Measurements from ENCODE around the gene UBE2S. TPM values are rescaled to one million over a fixed set of nuclear protein-coding genes. Genes with fewer than 3 reads are reported as not detected.

UBE2S gene
- polyA plus RNA-seq, 3 donors, result 16.1 to 40.9 (median 21.9) TPM

- Mint-ChIP-seq H3K4me1 (peaks cover 3% of the 10 kb centered on the region), H3K27me3 (ENCODE audit: low read depth in 3 of 3) (peaks cover 18 to 38% (median 31%) of the 10 kb centered on the region in 3 donors), H3K4me3 (no peak overlapping the region), H3K36me3 (no peaks in the 10 kb centered on the region), H3K9me3 (peaks cover 0 to 12% (median 2%) of the 10 kb centered on the region in 7 donors), H3K27ac (no peak overlapping the region)
- no peaks in the 10 kb centered on the region for H4K20me1 ChIP-seq (ENCODE audit: insufficient read depth, low read length)
- 97% methylated on average over 7 of the region's 8 CpGs for WGBS (ENCODE audit: insufficient coverage)
- no peak overlapping the region for H3K9ac ChIP-seq (ENCODE audit: insufficient read depth, low read length, poor library complexity, severe bottlenecking)
- intact Hi-C loops (cut with micrococcal nuclease), result no loop called here
- TF ChIP-seq, protein P1, sequence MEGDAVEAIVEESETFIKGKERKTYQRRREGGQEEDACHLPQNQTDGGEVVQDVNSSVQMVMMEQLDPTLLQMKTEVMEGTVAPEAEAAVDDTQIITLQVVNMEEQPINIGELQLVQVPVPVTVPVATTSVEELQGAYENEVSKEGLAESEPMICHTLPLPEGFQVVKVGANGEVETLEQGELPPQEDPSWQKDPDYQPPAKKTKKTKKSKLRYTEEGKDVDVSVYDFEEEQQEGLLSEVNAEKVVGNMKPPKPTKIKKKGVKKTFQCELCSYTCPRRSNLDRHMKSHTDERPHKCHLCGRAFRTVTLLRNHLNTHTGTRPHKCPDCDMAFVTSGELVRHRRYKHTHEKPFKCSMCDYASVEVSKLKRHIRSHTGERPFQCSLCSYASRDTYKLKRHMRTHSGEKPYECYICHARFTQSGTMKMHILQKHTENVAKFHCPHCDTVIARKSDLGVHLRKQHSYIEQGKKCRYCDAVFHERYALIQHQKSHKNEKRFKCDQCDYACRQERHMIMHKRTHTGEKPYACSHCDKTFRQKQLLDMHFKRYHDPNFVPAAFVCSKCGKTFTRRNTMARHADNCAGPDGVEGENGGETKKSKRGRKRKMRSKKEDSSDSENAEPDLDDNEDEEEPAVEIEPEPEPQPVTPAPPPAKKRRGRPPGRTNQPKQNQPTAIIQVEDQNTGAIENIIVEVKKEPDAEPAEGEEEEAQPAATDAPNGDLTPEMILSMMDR (IDR thresholded peaks at IDR 0.05), result no peak
- peaks cover 4 to 6% of the 10 kb centered on the region in 2 donors for H3K4me1 ChIP-seq (ENCODE audit: control insufficient read depth in 1 of 2, insufficient read depth in 2 of 2, low read length in 2 of 2)
- DNase-seq, result no peak
- H2AFZ ChIP-seq (ENCODE audit: insufficient read depth, low read depth, low read length, poor library complexity, severe bottlenecking), result no peak overlapping the region
- H3K9me3 ChIP-seq (replicated peaks in 1 of 2; ENCODE audit: control insufficient read depth in 1 of 2, insufficient read depth in 1 of 2, low read length in 2 of 2), result peaks cover 0 to 2% of the 10 kb centered on the region in 2 donors
- H3K36me3 ChIP-seq (replicated peaks in 1 of 2; ENCODE audit: control insufficient read depth in 1 of 2, insufficient read depth in 2 of 2, low read length in 2 of 2), result no peaks in the 10 kb centered on the region
- no peak overlapping the region for H3K27ac ChIP-seq (ENCODE audit: low read depth in 1 of 2, low read length in 2 of 2)
- H3K27me3 ChIP-seq (ENCODE audit: control insufficient read depth in 2 of 2, insufficient read depth in 2 of 2, low read length in 2 of 2), result peaks cover 19 to 24% of the 10 kb centered on the region in 2 donors
- no peak overlapping the region for H3K4me3 ChIP-seq (replicated peaks in 1 of 3; ENCODE audit: low read depth in 2 of 3, low read length in 3 of 3)
- H3K79me2 ChIP-seq (ENCODE audit: insufficient read depth, low read length), result no peaks in the 10 kb centered on the region
- no peak overlapping the region for H3K4me2 ChIP-seq (replicated peaks; ENCODE audit: extremely low read depth, low read length, poor library complexity, severe bottlenecking)
Observed at GRCh38 chr19:55365245-55365644, 42.3 kb downstream of the UBE2S start.

GRCh38 chr19:55362990-55363716 is 44.4 kb downstream of the UBE2S start, which contains the start of gene GARIN5B:
TSS of gene GARIN5B (minus strand) at chr19:55363260. CDS start at chr19:55363066, 194 bp downstream.
- 94% methylated on average over 20 of the region's 27 CpGs for WGBS (ENCODE audit: insufficient coverage)
- Mint-ChIP-seq H3K9me3 (peaks cover 0 to 2% (median 0%) of the 10 kb centered on the region in 7 donors), H3K4me3 (no peak within 1 kb of the TSS), H3K27ac (no peak within 1 kb of the TSS), H3K4me1 (no peaks in the 10 kb centered on the region), H3K36me3 (no peaks in the 10 kb centered on the region), H3K27me3 (ENCODE audit: low read depth in 3 of 3) (peaks cover 4 to 25% (median 22%) of the 10 kb centered on the region in 3 donors)
- TF ChIP-seq, protein P1 (IDR thresholded peaks at IDR 0.05), result no peak
- H3K79me2 ChIP-seq (ENCODE audit: insufficient read depth, low read length), result no peaks in the 10 kb centered on the region
- H3K27ac ChIP-seq (ENCODE audit: low read depth in 1 of 2, low read length in 2 of 2), result no peak within 1 kb of the TSS
- no peaks in the 10 kb centered on the region for H3K36me3 ChIP-seq (replicated peaks in 1 of 2; ENCODE audit: control insufficient read depth in 1 of 2, insufficient read depth in 2 of 2, low read length in 2 of 2)
- no peaks in the 10 kb centered on the region for H3K9me3 ChIP-seq (replicated peaks in 1 of 2; ENCODE audit: control insufficient read depth in 1 of 2, insufficient read depth in 1 of 2, low read length in 2 of 2)
- peaks cover under 1 to 6% of the 10 kb centered on the region in 2 donors for H3K27me3 ChIP-seq (ENCODE audit: control insufficient read depth in 2 of 2, insufficient read depth in 2 of 2, low read length in 2 of 2)
- H3K9ac ChIP-seq (ENCODE audit: insufficient read depth, low read length, poor library complexity, severe bottlenecking), result no peak within 1 kb of the TSS
- H2AFZ ChIP-seq (ENCODE audit: insufficient read depth, low read depth, low read length, poor library complexity, severe bottlenecking), result no peak within 1 kb of the TSS
- no peak for DNase-seq
- intact Hi-C loops (cut with micrococcal nuclease), result no loop called here
- H3K4me1 ChIP-seq (ENCODE audit: control insufficient read depth in 1 of 2, insufficient read depth in 2 of 2, low read length in 2 of 2), result no peaks in the 10 kb centered on the region
- no peak within 1 kb of the TSS for H3K4me2 ChIP-seq (replicated peaks; ENCODE audit: extremely low read depth, low read length, poor library complexity, severe bottlenecking)
- H4K20me1 ChIP-seq (ENCODE audit: insufficient read depth, low read length), result no peaks in the 10 kb centered on the region
- no peak within 1 kb of the TSS for H3K4me3 ChIP-seq (replicated peaks in 1 of 3; ENCODE audit: low read depth in 2 of 3, low read length in 3 of 3)

All from CD14-positive monocyte (primary cell).